WI38 (cell line): ENCODE results near the gene JSRP1.

Experiments
- H3K4me3 ChIP-seq: 2 replicates; pipeline ENCODE4 v1.5.1; 2011; ENCODE audit warnings: low read depth, mild to moderate bottlenecking, control low read depth, low read length
- CTCF ChIP-seq: IDR thresholded peaks from 2 replicates; pipeline ENCODE4 v1.5.1; 2012; ENCODE audit warnings: low read depth, mild to moderate bottlenecking, control low read depth, low read length

JSRP1 gene

DNA sequence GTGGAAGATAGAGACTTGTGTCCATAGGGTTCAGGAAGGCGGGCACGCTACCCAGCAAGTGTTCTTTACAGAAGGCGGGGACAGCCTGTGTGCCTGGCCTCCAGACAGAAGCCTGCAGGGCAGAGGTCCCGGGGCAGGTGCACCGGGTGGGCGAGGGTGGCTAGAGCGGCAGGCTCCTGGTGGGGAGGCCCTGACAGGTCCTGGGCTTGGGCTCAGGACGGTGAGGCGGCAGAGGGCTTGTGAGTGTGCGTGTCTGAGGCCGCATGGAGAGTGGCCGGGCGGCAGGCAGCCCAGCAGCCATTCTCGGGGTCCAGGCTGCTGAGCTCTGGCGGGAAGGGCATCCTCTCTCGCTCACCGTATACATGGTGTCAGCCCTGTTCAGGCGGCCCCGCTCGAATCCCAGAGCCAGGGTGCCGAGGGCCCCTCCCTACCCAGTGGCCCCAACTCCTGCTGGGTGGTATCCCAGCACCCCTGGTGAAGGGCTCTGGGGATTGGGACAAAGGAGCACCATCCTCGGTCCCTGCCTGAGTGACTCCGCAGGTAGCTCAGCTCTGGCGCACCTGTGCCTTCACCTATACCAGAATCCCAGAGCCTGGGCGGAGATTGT, 10.1 kb downstream of the JSRP1 start:
- no peak for TF ChIP-seq CTCF
- H3K4me3 ChIP-seq: no peak overlapping the region

GRCh38 chr19:2245273-2245672, 10.9 kb downstream of the JSRP1 start:
- H3K4me3 ChIP-seq: no peak overlapping the region
- TF ChIP-seq CTCF: no peak

GRCh38 chr19:2244486-2244885, 11.7 kb downstream of the JSRP1 start:
- TF ChIP-seq CTCF: no peak
- no peak overlapping the region for H3K4me3 ChIP-seq

DNA sequence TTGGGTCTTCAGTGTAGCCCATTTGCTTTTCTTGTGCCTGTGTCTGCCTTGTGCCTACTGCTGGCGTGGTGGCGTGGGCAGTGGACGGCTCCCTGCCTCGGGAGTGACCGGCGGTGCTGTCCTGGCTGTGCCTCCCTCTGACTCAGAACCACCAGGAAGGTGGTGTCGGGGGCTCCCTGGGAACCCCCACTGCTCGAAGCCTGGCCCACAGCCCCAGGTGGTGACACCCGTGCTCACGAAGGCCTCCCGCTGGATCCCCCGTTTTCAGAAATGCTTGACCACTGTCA, 12.1 kb downstream of the JSRP1 start:
- TF ChIP-seq CTCF: no peak
- no peak overlapping the region for H3K4me3 ChIP-seq

- H3K4me3 ChIP-seq: no peak overlapping the region
- no peak for TF ChIP-seq CTCF
Measured at GRCh38 chr19:2243274-2244124, 12.7 kb downstream of the JSRP1 start.

DNA sequence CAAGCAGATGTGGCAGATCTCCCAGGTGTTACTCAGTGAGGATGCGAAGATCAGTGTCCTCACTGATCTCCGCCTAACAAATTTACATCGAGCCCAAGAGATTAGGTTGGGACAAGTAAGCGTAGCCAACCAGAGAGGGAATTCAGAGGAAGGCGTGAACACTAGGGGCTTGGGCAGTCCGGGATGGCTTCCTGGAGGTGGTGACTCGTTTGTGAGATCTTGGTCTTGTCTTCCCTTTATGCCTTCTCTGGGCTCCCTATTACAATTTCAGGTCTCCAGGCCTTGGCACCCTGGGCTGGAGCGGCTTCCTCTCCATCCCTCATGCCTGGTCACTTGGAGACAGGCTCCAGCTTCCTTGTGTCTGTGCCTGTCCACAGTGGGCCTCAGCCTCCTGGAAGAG, 13.4 kb downstream of the JSRP1 start:
- no peak for TF ChIP-seq CTCF

DNA sequence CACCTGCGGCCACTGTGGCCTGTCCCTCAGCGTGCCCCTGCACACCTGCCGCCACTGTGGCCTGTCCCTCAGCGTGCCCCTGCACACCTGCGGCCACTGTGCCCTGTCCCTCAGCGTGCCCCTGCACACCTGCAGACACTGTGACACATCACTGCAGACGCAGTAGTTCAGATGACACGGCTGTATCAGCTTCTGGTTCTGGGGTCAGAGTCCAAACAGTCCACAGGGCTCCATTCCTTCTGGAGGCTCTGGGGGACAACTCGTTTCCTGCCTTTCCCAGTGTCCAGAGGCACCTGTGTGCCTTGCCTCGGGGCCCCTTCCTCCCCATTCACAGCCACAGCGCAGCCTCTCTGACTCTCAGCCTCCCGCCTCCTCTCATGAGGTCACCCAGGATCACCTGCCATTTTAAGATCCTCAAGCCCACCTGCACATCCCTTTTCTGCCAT, 14.1 kb downstream of the JSRP1 start:
- H3K4me3 ChIP-seq: no peak overlapping the region

More for the DNA sequence above, 13.4 kb downstream of the JSRP1 start:
- H3K4me3 ChIP-seq: no peak overlapping the region

More for the DNA sequence above, 14.1 kb downstream of the JSRP1 start:
- no peak for TF ChIP-seq CTCF
